Kidney epithelial cell (primary cell): ENCODE measurements around the gene SH3RF2. TPM values are rescaled to one million over a fixed set of nuclear protein-coding genes. Genes with fewer than 3 reads are reported as not detected.

Experiments used
- DNase-seq: peaks from one replicate; pipeline ENCODE4 v3.0.0-alpha.2; 2010; ENCODE audit warnings: low read depth
- H3K27me3 ChIP-seq: 2 replicates; pipeline ENCODE4 v1.6.0; 2011; ENCODE audit warnings: low read length; ENCODE audit not compliant: control insufficient read depth, insufficient read depth
- H3K36me3 ChIP-seq: 2 replicates; pipeline ENCODE4 v1.5.1; 2011; ENCODE audit warnings: low read length; ENCODE audit not compliant: control insufficient read depth, insufficient read depth
- H3K4me3 ChIP-seq: 2 replicates; pipeline ENCODE4 v1.5.1; 2011; ENCODE audit warnings: low read depth, mild to moderate bottlenecking, control low read depth, low read length
- CTCF ChIP-seq: IDR thresholded peaks from 2 replicates; pipeline ENCODE4 v1.5.1; 2011; ENCODE audit warnings: mild to moderate bottlenecking, moderate library complexity, low read length, control low read depth, inconsistent platforms; ENCODE audit not compliant: insufficient read depth, poor library complexity, severe bottlenecking
- total RNA-seq: library from RNA; depleted of rRNA; stranded (reverse); fragments of >200 nt; gene quantifications from 2 replicates; pipeline ENCODE4 v1.2.3, GENCODE V29; 2015

The SH3RF2 gene
- total RNA-seq, 1 donor from 2014 or later, result 10.3 TPM

DNA sequence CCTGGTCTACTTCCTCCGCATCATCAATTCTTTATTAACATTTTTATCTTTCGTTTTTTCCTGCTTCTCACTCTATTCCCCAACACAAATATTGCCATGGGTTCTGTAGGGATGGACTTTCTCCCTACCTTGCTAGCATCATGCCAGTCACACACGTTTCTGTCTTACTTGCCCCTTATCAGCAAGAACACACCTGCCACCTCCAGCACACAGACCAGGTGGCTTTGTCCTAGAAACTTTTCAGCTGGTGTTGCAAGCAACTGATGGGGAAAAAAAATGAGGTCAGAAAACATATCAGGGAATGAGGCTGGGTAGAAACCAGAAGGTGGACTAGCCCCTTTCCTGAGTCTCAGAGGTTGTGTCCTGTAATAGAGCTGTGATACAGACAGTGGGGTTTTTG is 5.8 kb downstream of the SH3RF2 start:
- Histone ChIP-seq H3K36me3 (no peaks in the 10 kb centered on the region), H3K27me3 (no peaks in the 10 kb centered on the region), H3K4me3 (no peak overlapping the region)
- no peak for TF ChIP-seq CTCF
- no peak for DNase-seq

DNA sequence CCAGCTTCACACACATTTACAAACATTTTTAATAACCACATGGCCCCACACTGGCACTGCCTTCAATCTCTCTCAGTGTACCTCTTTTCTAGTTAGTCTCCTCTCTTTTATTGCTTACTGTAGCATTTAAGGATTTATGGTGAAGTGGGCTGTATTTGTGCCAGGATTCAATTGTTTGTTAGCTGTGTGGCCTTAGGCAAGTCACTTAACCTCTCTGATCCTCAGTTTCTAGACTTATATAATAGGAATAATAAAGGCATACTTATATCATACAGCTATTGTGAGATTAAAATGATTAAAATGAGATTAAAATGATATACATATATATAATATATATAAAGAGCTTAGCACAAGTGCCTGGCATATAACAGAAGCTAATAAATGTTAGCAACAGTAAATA is 6.4 kb downstream of the SH3RF2 start:
- Histone ChIP-seq H3K27me3 (no peaks in the 10 kb centered on the region), H3K36me3 (no peaks in the 10 kb centered on the region), H3K4me3 (no peak overlapping the region)
- TF ChIP-seq CTCF, result no peak
- DNase-seq, result no peak

GRCh38 chr5:145943674-145944121 is 7.3 kb downstream of the SH3RF2 start:
- no peaks in the 10 kb centered on the region for H3K36me3 ChIP-seq
- no peak for DNase-seq

DNA sequence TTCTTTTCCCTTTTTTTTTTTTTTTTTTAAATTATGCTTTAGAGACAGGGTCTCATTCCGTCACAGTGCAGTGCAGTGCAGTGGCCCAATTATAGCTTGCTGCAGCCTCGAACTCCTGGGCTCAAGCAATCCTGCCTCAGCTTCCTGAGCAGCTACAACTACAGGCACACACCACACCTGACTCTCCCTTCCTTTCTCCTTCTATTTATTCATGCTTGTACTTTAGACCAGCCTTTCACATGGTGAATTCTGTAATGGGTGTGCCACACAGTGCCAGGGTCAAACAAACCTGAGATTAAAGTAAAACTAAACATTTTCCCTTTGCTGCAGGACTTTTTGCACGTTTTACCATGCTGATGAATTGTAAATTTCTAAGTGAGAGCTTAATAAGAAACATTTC is 8.0 kb downstream of the SH3RF2 start:
- Histone ChIP-seq H3K36me3 (no peaks in the 10 kb centered on the region), H3K4me3 (no peak overlapping the region), H3K27me3 (no peaks in the 10 kb centered on the region)
- DNase-seq, result no peak
- no peak for TF ChIP-seq CTCF

More at GRCh38 chr5:145943674-145944121, 7.3 kb downstream of the SH3RF2 start:
- H3K4me3 ChIP-seq, result no peak overlapping the region
- TF ChIP-seq CTCF, result no peak
- H3K27me3 ChIP-seq, result no peaks in the 10 kb centered on the region

- H3K27me3 ChIP-seq, result no peaks in the 10 kb centered on the region
- no peaks in the 10 kb centered on the region for H3K36me3 ChIP-seq
- no peak for TF ChIP-seq CTCF
- no peak for DNase-seq
- no peak overlapping the region for H3K4me3 ChIP-seq
Measured at GRCh38 chr5:145945620-145946111, 9.3 kb downstream of the SH3RF2 start.
